AG10803 (cell line): ENCODE data around the gene VPS72.

Source experiments
- DNase-seq: peaks from one replicate; pipeline ENCODE4 v3.0.0; 2010; ENCODE audit warnings: low read depth
- H3K4me3 ChIP-seq: 2 replicates; pipeline ENCODE4 v1.5.1; 2011; ENCODE audit warnings: mild to moderate bottlenecking, low read length, control low read depth
- TF ChIP-seq, protein P1 (sequence below): conservative IDR thresholded peaks from 2 replicates; pipeline ENCODE4 v1.5.1; 2011; ENCODE audit warnings: mild to moderate bottlenecking, low read length, control low read depth, inconsistent platforms

Gene VPS72

DNA sequence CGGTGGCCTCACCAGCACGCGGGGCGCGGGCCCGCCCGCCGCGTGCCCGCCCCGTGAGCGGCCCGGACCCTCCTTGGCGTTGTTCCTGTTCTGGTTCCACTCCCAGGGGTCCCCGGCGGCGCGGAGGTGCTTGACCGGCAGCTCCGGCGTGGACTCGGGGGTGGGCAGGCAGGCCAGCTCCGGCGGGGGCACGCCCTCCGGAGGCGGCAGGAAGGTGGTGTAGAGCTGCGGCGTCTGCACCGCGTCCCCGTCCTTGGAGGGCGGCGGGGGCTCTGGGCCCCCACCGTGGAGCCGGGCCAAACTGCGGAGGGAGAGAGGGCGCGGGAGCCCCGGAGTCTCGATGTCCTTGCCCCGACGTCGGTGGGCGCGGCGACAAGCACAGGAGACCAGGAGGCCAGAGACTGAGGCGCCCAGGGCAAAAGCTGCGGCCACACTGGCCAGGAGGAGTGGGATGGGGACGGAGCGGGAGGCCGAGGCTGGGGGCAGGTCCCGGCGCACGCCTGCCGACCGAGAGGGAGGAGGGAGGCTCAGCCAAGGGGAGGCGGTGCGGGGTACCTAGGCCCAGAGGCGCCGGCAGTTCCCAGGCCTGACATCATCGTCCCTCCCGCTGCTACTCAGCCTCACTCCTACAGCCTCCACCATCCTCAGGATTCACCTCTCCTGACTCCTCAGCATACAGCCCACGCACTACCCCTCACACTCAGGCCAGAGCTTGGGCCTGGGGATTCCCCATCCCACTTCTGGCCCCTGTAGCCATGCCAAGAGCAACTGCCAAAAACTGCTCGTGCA is 56.8 kb downstream of the VPS72 start:
- no peak overlapping the region for H3K4me3 ChIP-seq
- TF ChIP-seq, protein P1, sequence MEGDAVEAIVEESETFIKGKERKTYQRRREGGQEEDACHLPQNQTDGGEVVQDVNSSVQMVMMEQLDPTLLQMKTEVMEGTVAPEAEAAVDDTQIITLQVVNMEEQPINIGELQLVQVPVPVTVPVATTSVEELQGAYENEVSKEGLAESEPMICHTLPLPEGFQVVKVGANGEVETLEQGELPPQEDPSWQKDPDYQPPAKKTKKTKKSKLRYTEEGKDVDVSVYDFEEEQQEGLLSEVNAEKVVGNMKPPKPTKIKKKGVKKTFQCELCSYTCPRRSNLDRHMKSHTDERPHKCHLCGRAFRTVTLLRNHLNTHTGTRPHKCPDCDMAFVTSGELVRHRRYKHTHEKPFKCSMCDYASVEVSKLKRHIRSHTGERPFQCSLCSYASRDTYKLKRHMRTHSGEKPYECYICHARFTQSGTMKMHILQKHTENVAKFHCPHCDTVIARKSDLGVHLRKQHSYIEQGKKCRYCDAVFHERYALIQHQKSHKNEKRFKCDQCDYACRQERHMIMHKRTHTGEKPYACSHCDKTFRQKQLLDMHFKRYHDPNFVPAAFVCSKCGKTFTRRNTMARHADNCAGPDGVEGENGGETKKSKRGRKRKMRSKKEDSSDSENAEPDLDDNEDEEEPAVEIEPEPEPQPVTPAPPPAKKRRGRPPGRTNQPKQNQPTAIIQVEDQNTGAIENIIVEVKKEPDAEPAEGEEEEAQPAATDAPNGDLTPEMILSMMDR, result no peak
- DNase-seq, result no peak

DNA sequence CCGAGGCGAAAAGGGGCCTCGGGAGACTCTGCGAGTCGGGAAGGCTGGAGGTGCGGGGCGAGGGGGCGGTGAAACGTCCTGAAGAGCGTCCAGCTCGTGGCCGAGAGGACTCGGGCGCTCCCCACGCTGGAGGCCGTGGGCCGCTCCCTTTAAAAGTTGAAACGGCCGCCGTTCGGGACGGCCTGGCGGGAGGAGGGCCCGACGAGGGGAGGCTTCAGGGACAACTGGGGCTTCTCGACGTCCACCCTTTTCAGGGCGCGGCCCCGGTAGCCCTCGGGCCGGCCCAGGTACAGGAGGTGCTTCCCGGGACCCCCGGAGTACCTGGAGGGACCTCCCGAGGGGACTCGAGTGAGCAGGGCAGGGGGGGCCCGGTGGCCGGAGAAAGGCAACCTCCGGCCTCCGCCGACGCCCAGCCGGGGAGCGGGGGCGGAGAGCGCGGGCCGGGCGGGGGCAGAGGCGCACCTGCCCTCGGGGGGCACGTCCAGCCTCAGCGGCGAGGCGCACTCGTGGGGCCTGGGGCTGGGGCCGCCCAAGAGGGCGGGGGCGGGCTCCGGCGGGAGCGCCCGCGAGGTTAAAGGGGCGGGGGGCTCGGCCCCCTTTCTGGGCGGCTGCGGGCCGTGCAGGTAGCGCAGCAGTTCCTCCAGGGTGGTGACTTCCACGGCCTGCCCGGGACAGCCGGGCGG is 57.5 kb downstream of the VPS72 start:
- H3K4me3 ChIP-seq, result no peak overlapping the region
- no peak for DNase-seq
- TF ChIP-seq, protein P1, result no peak

DNA sequence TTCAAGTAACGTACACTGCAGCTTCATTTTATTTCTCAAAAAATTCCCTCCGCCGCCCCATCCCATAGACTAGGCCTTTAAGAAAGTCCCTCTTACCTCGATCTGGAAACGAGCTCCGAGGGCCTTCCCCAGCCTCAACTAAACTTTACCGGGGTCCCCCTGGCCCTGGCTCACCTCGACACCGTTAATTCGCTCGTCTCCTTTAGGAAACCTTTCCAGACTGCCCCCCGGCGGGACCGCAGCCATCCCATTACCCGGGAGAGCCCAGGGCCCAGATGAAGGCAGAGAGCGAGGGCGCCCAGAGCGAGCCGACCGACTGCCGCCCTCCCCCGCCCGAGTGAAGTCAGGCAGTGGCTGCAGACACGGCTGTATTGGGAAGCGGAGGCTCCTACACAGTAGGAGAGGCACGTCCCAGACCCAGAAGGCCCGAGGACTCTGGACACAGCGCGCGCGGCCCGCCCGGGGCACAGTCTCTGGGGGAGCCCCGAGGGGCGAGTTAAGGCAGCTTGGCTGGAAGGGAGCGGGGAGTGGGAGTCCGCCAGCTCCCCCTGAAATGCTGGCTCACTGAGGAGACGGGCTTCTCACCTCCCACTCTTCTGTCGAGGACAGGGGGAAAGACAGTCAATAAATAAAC is 58.2 kb downstream of the VPS72 start:
- TF ChIP-seq, protein P1, result no peak
- H3K4me3 ChIP-seq, result peak overlapping the region; percentile 53
- no peak for DNase-seq

DNA sequence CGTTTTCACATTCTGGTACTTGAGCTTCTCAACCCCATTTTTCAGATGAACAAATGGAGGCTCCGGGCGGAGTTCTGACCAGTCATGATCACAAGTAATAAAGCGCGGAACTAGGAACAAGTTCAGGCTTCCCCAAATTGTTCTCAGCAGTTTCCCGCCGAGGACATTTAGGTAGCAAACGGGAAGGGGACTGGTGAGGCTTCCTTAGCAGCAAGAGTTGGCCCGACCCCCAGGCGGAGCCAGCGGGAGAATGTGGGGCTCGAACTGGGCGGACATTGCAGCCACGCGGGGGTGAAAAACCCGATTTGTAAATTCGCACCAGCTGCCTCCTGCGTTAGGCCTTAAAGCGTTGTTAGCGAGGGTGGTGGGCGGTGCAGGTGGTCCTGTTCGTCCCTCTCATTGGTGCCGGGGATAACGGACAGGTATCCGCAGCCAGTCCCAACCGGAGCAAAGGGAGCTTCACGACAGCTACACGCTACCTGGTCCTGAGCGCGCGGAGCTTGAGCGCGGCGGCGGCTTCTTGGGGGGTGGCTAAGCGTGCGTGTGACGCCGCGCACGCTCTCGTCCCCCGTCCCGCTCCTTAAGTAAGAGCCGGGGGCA is 58.9 kb downstream of the VPS72 start:
- TF ChIP-seq, protein P1, result 0 out of 2 replicates have a peak, but pooled peaks have one; percentile 13
- DNase-seq, result peak; percentile 82
- peak overlapping the region; percentile 53 for H3K4me3 ChIP-seq

DNA sequence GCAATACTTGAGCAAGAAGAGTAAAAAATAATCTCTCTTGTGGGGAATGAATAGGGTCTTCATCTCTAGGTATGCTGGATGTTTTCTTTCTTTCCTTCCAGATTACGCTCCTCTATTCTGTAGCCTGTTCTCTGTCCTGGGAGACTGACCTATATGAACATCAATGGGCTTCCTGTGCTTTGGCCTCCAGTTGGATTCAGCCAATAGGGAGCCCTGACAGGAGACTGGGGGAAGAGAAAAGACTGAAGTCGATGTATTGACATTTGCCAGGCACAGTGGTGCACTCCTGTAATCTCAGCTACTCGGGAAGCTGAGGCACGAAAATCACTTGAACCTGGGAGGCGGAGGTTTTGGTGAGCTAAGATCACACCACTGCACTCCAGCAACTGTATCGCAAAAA is 61.2 kb downstream of the VPS72 start:
- TF ChIP-seq, protein P1, result no peak
- DNase-seq, result no peak

More for the DNA sequence above, 61.2 kb downstream of the VPS72 start:
- H3K4me3 ChIP-seq, result no peak overlapping the region
